OCI-LY7 (cell line): ENCODE data around the gene AP2A1.

Experiments
- EZH2phosphoT487 ChIP-seq: fragments of 200-600 bp; sonication (generic); IDR thresholded peaks from 2 replicates; pipeline ENCODE4 v1.6.1; 2018; ENCODE audit warnings: low read depth, borderline replicate concordance, mild to moderate bottlenecking, mixed run types, antibody characterized with exemption, low read length, moderate library complexity, mixed read lengths
- TF ChIP-seq, protein P1 (sequence below): fragments of 200-600 bp; sonication (generic); conservative IDR thresholded peaks from 2 replicates; pipeline ENCODE4 v1.5.1; 2014; ENCODE audit warnings: mild to moderate bottlenecking, antibody characterized with exemption, low read length, moderate library complexity, mixed read lengths

DNA sequence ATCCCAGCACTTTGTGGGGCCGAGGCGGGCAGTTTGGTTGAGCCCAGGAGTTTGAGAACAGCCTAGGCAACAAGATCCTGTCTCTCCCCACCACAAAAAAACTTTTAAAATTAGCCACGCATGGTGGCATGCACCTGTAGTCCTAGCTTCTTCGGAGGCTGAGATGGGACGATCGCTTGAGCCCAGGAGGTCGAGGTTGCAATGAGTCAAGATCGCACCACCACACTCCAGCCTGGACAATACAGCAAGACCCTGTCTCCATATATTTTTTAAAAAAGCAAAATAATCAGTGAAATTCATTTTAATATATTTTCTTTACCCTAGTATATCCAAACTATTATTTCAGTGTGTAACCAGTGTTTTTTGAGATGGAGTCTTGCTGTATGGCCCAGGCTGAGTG lies 8.2 kb downstream of the AP2A1 start:
- TF ChIP-seq, protein P1, sequence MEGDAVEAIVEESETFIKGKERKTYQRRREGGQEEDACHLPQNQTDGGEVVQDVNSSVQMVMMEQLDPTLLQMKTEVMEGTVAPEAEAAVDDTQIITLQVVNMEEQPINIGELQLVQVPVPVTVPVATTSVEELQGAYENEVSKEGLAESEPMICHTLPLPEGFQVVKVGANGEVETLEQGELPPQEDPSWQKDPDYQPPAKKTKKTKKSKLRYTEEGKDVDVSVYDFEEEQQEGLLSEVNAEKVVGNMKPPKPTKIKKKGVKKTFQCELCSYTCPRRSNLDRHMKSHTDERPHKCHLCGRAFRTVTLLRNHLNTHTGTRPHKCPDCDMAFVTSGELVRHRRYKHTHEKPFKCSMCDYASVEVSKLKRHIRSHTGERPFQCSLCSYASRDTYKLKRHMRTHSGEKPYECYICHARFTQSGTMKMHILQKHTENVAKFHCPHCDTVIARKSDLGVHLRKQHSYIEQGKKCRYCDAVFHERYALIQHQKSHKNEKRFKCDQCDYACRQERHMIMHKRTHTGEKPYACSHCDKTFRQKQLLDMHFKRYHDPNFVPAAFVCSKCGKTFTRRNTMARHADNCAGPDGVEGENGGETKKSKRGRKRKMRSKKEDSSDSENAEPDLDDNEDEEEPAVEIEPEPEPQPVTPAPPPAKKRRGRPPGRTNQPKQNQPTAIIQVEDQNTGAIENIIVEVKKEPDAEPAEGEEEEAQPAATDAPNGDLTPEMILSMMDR, result no peak
- TF ChIP-seq EZH2phosphoT487, result no peak
